ENCODE data around the gene LRRC46.

The LRRC46 gene

DNA sequence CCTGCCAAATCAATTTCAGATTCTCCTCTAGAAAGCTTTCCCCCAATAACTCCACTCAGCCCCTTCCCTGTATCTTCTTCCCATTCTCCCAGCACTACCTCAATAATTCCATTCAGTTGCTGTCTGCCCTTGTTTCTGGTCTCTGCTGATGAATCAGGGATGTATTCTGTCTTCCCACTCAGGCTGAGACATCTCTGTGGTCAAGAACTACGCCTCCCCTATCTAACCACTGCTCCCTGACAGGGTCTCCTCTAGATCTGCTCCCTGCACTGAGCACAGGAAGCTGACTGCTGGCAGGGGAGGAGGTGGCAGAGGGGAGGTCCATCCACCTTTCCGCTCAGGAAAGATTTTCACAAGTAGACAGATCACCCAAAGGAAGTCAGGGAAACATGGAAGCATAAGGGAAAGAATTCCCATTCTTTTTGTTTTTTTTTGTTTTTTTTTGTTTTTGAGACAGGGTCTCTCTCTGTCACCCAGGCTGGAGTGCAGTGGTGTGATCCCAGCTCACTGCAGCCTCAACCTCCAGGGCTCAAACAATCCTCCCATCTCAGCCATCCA, 47.6 kb downstream of the LRRC46 start:
- no peak for DNase-seq

- DNase-seq = no peak
Observed at GRCh38 chr17:47879776-47880454, 48.4 kb downstream of the LRRC46 start.

DNA sequence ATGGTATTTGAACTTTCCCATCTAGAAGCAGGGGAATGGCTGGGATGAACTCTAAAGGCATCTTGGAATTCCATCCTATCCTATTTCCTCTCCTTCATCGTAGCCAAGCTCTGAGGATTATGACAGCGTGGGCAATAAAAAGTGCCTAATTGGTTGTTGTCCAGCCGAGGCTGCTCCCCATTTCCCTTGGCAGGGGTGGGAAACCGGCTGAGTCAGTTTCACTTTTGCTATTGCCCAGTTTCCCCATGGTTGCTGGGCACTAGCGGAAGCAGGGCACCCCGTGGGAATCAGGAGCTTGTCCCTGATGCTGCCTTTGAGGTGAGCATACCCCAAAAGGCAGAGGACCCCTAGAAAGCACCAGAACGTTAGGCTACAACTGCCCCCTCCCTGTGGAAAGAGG, 50.8 kb downstream of the LRRC46 start:
- no peak for DNase-seq

DNA sequence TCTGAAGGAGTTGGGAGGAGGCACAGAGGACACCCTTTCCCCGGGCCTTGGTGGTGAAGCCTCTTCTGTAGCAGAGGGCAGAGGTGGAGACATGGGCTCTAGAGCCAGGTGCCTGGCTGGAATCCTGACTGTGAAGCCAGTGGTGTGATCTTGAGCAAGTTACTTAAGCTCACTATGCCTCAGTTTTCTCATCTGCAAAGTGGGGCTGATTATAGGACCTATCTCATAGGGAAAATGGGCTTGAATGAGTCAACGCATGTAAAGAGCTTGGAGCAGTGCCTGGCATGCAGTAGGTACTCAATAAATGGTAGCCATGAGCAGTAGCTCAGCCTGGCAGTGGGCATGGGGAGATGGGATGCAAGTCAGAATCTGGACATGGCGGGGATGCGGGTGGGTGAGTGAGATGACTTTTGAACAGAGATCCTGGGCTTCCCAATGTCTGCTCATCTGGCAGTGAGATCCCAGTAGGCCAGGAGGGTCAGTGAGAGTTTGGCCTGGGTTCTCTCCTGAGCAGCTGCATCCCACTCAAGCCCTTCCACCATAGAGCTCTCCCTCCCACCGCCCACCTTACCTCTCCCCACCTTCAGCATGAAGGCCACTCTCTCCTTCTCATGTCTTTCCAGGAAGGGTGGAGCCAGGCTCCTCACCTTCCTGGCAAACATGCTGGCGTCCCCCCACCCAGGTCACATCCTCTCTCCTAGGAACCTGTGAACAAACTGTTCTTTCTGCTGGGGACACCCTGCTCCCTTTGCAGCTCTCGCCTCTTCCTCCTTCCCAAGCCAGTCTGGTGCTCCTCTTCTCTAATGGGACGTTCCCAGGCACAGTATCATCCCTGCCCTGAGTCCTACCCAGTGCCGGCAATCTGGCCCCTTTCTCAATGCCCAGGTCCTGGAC, 51.5 kb downstream of the LRRC46 start:
- DNase-seq = no peak

DNA sequence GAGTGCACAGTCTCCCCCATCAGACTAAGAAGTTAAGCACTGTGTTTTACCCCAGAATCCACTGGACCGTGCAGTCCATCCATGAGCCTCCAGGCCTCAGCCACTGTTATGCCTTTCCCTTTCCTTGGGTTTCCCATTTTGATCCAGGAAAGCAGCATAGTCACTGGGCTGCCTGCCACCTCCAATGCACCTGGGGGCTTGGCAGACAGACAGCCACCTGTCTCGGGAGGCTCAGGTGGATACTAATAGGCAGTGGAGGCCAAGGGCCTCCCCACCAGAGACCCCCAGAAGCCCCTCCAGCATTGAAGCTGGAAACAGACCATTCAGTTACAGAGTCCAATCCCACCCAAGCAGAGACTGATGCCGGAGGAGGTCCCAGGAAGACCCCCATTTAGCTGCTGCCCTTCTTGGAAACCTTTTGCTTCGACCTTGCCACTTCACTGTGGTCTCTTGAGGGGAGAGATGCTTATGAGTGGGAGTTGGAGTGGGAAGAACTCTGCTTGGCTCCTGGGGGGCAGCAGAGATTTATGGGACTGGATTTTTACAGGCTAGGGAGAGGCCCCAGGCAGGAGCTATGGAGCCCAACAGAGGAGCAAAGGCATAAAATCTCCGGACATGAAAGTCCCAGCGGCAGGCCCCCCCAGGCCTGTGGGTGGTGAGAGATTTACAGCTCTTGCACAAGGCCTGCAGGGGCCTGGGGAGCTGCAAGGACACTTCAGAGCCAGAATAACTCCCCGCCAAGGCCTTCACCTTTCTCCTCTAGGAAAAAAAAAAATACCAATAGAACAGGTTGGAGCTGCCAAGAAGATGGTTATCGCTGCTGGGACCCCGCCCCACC, 52.3 kb downstream of the LRRC46 start:
- peak; percentile 90 for DNase-seq

DNA sequence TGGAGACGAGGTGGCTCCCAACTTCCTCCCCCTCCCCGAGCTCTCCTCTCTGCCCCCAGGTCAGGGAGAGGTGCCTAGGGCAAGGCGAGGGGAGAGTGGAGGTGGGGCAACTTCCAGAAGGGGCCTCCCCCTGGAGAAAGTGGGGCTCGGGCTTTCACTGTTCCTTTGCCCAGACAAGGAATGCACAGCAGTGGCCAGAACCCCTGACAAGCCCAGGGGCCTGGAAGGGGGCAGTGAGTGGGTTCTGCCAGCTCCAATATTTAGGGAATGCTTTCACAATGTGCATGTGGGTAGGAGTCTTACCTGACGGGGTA, 52.9 kb downstream of the LRRC46 start:
- no peak for DNase-seq

GRCh38 chr17:47884905-47885730, 53.6 kb downstream of the LRRC46 start:
- DNase-seq = peak; percentile 80
